Measurements from ENCODE around the gene PDIA6. TPM values are rescaled to one million over a fixed set of nuclear protein-coding genes. Genes with fewer than 3 reads are reported as not detected.

PDIA6 gene
- total RNA-seq, 1 donor from 2014 or later, result 582 TPM

- TF ChIP-seq, protein P1, sequence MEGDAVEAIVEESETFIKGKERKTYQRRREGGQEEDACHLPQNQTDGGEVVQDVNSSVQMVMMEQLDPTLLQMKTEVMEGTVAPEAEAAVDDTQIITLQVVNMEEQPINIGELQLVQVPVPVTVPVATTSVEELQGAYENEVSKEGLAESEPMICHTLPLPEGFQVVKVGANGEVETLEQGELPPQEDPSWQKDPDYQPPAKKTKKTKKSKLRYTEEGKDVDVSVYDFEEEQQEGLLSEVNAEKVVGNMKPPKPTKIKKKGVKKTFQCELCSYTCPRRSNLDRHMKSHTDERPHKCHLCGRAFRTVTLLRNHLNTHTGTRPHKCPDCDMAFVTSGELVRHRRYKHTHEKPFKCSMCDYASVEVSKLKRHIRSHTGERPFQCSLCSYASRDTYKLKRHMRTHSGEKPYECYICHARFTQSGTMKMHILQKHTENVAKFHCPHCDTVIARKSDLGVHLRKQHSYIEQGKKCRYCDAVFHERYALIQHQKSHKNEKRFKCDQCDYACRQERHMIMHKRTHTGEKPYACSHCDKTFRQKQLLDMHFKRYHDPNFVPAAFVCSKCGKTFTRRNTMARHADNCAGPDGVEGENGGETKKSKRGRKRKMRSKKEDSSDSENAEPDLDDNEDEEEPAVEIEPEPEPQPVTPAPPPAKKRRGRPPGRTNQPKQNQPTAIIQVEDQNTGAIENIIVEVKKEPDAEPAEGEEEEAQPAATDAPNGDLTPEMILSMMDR (IDR thresholded peaks at IDR 0.05; ENCODE audit: insufficient read depth, low read length, severe bottlenecking), result no peak
- Histone ChIP-seq H3K4me3 (ENCODE audit: low read depth, low read length) (no peak overlapping the region), H3K36me3 (ENCODE audit: control insufficient read depth, insufficient read depth, low read length) (peaks cover 18% of the 10 kb centered on the region), H3K27me3 (ENCODE audit: control insufficient read depth, insufficient read depth, low read length) (no peaks in the 10 kb centered on the region)
- FAIRE-seq (no peak), DNase-seq (ENCODE audit: low read depth) (no peak)
These were observed 15.9 kb downstream of the PDIA6 start for GRCh38 chr2:10796703-10797102.

DNA sequence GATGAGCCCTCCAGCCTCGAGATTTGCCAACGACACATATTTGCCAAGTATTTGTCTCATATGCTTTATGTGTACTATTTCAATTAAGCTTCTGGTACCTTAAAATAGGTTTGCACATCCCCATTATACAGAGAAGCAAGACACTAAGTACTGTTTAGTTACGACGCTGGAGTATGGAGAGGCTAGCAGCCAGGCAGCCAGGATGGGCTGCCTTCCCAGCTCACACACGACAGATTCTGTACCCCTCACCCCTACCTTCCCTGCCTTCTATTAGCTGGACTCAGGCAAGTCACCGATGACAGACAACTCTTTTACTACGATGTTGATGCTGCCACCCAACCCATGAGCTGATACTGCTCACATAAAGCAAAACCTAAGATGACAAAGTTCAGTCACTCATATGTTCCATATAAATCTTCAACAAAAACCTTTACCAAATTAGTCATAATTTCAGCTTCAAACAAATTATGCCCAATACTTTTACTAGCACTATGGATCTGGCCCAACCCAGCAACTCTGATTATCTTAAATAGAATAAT is 17.0 kb downstream of the PDIA6 start:
- FAIRE-seq (no peak), DNase-seq (ENCODE audit: low read depth) (no peak)
- no peak overlapping the region for H3K4me3 ChIP-seq (ENCODE audit: low read depth, low read length)
- TF ChIP-seq, protein P1 (IDR thresholded peaks at IDR 0.05; ENCODE audit: insufficient read depth, low read length, severe bottlenecking), result no peak
- peaks cover 15% of the 10 kb centered on the region for H3K36me3 ChIP-seq (ENCODE audit: control insufficient read depth, insufficient read depth, low read length)
- no peaks in the 10 kb centered on the region for H3K27me3 ChIP-seq (ENCODE audit: control insufficient read depth, insufficient read depth, low read length)

DNA sequence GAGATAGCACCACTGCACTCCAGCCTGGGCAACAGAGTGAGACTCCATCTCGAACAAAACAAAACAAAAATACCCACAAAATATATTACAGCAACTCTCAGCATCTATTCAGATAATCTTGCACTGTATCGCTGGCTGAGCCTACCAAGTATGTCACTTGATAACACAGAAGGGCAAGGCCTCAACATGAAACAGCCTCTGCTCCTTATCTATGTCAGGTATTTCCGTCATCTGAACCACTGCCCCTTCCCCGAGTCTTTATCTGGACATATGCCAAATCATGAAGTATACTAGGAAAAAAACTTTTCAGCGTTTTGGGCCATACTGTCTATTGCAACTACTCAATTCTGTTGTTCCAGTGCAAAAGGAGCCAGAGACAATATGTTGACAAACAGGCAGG is 17.7 kb downstream of the PDIA6 start:
- TF ChIP-seq, protein P1 (IDR thresholded peaks at IDR 0.05; ENCODE audit: insufficient read depth, low read length, severe bottlenecking), result no peak
- no peaks in the 10 kb centered on the region for H3K27me3 ChIP-seq (ENCODE audit: control insufficient read depth, insufficient read depth, low read length)
- FAIRE-seq (no peak), DNase-seq (ENCODE audit: low read depth) (no peak)
- H3K4me3 ChIP-seq (ENCODE audit: low read depth, low read length), result no peak overlapping the region
- peaks cover 17% of the 10 kb centered on the region for H3K36me3 ChIP-seq (ENCODE audit: control insufficient read depth, insufficient read depth, low read length)

DNA sequence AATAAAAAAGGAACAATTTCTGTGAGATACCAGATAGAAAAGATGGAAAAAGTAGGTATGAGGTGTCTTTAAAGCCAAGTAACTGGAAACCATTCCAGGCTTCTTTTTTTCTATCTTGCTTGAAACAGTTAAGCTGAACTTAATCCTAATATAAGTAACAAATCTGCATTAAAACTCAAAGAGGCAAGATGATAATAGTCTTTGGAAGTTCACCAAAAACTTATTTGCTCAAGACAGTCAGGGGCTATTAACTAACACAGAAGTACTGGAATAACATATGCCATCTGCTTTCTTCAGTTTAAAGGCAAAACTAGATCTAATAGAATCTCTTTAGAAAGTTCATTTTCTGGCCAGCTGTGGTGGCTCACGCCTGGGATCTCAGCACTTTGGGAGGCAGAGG is 18.8 kb downstream of the PDIA6 start:
- no peak for FAIRE-seq
- H3K36me3 ChIP-seq (ENCODE audit: control insufficient read depth, insufficient read depth, low read length), result peaks cover 21% of the 10 kb centered on the region
- no peaks in the 10 kb centered on the region for H3K27me3 ChIP-seq (ENCODE audit: control insufficient read depth, insufficient read depth, low read length)
- TF ChIP-seq, protein P1 (IDR thresholded peaks at IDR 0.05; ENCODE audit: insufficient read depth, low read length, severe bottlenecking), result no peak
- DNase-seq (ENCODE audit: low read depth), result no peak
- no peak overlapping the region for H3K4me3 ChIP-seq (ENCODE audit: low read depth, low read length)

DNA sequence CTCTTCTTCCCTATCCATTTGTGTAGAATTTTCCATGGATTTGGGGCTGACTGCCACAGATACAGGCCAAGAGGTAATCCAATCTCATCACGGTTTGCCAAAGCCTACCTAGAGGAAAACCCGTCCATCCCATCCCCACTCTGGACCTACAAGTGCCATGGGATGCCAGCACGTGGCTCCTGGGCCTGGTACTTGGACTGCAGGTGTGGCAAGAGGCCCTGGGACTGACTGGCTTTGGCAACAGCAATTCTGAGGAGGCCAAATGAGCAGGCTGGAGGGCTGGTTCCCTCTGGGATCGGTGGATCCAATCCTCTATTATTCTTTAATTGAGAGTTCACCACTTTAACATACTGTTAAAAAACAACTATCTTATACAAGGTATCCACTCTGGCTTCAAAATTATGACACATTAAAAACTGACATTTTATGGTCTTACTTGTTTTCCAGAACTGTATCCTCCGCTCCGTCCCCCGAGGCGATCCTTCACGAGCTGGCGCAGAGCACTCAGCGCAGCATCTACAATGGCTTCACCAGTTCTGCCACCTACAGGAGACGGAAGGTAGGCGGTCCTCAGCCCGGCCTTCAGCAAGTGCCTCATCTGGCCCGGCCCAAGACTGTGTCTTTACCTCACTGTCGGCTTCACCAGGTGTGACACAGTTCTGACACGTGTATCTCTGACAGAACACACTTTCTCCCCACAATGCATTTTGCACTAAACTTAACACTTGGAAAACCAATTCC is 19.8 kb downstream of the PDIA6 start:
- peaks cover 23% of the 10 kb centered on the region for H3K36me3 ChIP-seq (ENCODE audit: control insufficient read depth, insufficient read depth, low read length)
- no peak for FAIRE-seq
- TF ChIP-seq, protein P1 (IDR thresholded peaks at IDR 0.05; ENCODE audit: insufficient read depth, low read length, severe bottlenecking), result no peak
- no peak overlapping the region for H3K4me3 ChIP-seq (ENCODE audit: low read depth, low read length)
- no peaks in the 10 kb centered on the region for H3K27me3 ChIP-seq (ENCODE audit: control insufficient read depth, insufficient read depth, low read length)
- DNase-seq (ENCODE audit: low read depth), result no peak

Data from bronchial epithelial cell (primary cell).